ENCODE data around the gene PC.
"Not testable (repeated sequence)": the region's sequence is repeated elsewhere in the genome, so short reads cannot be mapped to it uniquely, and the experiment has no call there.

PC gene

DNA sequence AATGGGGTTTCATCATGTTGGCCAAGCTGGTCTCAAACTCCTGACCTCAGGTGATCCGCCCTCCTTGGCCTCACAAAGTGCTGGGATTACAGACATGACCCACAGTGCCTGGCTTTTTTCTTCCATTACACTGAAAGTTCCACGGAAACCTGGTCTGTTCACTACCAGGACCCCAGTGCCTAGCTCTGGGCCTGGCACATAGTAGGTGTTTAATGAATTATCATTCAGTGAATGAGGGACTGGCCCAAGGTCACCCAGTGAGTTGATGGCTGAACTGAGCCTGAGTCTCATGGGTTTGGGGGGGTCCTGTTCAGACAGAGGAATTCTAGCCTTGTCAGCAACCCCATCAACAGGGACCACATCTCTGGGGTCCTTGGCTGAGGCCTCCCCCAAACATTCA is 20.0 kb upstream of the PC start:
- no peak for DNase-seq

DNA sequence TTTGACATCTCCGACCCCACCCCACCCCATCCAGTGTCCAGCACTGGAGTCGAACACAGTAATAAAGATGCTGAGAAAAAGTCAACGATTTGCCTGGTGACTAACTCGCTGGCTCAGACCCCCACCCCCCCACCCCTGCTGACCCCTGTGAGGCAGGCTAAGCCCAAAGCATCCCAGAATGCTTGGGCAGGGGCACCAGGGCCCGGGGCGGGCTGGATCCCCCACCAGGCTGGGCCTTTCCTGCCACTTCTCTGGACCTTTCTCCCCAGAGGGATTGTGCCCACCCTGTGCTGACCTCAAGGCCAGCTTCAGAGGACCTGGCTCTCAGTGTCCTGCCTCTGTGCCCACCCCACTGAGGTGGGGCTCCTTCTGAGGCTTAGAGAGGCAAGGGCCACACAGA is 18.7 kb upstream of the PC start:
- no peak for DNase-seq

DNA sequence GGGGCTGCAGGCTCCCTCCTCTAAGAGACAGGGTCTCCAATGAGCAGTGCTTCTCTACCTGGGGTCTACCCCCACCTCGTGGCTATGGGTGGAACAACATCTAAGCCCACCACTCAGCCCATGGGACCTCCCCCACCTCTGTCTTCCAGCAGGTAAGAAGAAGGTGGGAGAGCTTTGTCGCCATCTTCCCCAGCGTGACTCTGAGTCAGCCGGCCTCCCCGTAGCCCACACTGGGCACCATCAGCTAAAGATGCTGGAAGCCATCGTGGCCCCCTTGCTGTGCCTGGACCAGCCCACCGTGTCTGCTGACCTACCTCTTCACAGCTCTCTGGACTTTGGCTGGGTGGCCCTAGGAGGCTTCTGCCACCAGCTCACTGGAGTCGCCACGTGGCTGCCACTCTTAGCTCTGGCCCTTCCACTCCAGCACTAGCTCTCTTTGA is 17.9 kb upstream of the PC start:
- DNase-seq: no peak

DNA sequence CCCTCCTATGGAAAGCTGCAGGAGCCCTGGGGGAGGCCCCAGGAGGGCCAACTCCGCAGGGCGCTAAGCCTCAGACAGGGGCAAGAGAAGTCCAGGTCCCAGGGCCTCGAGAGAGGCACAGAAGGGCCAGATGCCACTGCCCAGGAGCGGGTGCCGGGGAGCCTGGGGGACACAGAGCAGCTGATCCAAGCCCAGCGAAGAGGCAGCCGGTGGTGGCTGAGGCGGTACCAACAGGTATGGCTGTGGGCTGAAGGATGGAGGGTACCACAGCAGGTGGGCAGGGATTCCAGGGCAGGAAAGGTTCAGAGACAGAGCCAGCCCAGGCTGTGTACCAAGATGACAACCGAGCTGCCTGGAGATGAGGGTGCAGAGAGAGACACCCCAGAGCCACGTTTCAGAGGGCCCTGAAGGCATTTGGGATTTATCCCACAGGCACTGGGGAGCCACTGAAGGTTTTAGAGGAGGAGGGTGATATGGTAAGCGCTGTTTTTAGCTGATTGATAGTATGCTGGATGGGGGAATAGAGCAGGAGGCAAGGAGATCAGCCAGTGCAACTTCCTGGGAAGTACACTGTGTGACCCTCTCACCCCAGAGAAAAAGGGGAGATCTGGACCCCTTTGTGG is 17.3 kb upstream of the PC start:
- DNase-seq: no peak

DNA sequence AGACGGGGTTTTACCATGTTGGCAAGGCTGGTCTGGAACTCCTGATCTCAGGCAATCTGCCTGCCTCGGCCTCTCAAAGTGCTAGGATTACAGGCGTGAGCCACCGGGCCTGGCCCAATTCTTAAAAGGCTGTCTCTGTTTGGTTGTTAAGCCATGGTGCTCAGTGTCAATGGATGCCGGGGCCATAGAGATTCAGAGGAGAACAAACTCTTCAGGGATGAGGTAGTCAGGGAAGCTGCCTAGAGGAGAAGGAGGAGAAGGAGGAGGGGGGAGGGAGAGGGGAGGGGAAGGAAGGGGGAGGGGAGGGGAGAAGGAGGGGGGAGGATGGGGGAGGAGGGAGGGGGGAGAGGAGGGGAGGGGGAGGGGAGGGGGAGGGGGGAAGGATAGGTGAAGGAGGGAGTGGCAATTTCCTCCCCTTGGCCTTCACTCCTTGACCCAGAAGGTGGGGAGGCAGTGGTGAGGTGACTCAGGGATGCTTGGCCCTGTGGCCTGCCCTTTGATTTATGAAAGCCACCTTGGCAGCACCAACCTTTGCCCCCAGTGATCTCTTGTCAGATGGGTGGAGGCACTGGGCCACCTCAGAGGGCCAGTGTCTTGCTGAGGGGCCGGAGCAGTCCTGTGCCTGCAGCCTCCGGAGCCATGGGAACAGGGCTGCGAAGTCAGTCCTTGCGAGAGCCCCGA is 16.7 kb upstream of the PC start, which contains the start of gene C11orf86:
Gene C11orf86 (plus strand): TSS at position 581 of the 681 bp plus-strand sequence. CDS start 59 bp downstream, at position 640.
- no peak for DNase-seq

DNA sequence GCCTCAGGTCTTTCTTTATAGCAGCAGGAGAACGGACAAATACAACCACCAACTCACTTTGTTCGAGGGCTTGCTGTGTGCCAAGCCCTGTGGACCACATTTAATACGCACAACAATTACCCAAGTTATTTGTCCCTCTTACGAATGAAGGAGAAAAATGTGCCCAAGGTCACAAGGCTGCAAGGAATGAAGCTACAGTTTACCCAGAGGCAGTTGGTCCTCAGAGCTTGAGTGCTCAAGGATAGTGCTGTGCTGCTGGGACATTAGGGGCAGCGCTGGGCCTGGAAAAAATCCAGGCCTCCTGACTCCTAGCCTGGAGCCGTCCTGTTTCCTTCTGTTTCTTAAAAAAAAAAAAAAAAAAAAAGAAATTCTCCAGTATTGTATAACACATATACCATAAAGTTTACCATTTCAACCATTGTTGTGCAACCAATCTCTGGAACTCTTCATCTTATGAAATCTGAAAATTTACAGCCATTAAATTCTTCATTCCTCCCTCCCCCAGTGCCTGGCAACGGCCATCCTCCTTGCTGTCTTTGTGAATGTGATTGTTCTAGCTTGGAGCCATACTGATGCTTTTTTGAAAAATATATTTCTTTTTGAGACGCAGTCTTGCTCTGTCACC is 15.9 kb upstream of the PC start:
- no peak for DNase-seq

DNA sequence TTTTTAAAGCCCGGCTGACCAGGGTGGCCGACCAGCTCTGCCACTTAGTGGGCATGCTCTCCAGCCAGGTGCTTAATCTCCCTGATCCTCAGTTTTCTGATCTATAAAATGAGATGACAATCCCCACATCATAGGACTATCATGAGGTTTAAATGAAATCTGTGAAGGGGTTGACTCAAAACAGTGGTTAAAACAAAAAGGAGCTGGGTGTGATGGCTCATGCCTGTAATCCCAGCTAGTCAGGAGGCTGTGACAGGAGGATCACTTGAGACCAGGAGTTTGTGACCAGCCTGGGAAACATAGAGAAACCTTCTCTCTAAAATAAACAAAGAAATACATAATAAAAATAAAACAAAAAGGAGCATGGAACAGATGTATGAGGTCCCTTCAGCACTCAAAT is 13.3 kb upstream of the PC start:
- no peak for DNase-seq

DNA sequence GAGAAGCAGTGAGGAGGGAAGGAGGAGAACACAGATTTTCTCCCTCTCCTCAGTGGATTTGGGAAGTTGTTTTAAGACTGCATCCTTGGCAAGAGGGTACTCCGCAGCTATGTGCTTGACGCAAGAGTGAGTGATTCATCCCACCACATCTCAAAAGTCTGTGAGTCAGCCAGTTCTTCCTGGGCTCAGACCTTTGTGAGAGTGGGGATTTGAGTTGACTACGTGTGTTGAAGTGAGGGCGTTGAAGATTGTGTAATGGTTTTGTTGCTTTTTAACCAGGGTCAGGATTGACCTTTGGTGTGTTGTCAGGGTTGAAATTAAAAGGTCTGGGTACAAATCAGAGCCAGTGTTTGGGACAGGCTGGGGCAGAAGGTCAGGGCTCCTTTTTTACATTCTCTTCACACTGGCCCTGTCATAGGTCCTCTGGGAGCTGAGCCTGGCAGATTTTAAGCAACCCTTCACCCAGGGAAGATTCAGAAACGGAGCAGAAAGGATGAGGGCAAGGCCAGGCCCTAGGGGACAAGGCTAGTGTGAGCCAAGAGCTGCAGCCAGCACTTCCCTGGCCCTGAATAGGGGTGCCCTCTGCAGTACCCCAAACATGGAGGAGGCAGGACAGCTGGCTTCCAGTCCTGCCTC is 12.7 kb upstream of the PC start:
- peak; percentile 65 for DNase-seq

DNA sequence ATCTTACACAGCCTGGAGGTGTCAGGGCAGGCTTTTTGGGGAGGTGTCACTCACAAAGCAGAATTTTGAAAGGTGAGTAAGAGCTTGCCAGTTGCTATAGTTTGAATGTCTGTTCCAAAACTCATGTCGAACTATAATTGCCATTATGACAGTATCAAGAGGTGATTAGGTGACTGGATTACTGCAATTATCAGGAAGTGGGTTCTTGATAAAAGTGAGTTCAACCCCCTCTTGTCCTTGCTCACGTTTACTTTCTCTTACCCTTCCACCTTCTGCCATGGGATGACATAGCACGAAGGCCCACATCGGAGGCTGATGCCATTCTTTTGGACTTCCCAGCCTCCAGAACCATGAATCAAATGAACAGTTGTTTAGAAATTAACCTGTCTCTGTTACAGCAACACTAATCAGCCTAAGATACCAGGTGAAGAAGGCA is 12.2 kb upstream of the PC start:
- DNase-seq: no peak

DNA sequence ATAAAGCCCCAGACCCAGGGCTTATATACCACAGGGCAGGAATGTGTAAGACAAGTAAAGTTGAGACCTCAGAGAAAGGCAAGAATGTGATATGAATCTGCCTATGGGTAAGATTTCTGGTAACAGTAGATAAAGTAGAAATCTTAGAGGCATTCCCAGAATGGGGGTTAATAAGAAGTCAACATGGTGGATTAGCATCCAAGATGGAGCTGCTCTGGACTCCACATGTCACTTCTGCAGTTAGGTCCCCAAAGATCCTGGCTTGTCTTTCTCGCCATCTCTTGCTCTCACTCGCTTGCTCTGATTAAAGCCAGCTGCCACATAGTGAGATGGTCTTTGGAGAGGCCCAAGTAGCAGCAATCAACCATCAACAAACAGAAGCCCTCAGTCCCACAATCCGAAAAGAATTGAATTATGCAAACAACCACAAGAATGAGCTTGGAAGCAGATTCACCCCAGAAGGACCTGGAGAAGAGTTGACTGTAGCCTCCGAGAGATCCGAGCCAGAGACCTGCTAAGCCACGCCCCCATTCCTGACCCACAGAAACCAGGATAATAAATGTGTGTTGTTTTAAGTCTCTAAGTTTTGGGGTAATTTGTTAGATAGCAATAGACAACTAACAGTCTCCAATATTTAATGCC is 11.5 kb upstream of the PC start:
- DNase-seq: no peak

DNA sequence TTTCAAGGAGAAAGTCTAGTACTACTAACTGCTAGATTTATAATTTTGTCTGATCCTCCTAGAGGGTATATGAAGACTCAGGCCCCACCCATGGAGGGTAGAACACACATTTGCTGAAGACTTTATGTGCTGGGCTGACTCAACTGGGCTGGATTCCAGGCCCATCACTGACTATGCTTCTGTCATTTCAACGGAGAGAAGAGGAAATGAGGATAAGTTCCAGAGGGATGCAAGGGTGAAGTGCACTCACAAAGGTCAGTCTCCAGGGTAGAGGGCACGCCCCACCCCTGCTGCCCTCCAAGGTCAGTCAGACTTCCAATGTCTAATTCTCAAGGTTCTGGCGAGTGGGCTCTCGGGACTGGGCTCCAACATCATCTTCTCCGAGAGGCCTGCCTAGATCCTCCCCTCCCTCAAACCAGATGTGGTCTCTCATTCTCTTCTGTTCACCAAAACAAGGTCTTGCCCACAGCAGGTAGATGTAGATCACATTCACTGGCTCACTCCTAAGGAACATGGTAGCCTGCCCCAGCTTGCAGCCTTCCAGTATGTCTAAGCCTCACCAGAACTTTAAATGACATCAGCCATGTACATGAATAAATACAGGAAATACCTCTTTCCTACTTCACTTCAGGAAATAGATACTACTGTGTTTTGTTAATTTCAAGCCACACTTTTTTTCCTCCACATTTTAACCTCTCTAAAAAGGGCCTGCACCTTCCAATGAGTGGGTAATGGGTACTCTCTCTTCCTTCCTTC is 9.7 kb upstream of the PC start:
- DNase-seq: no peak

DNA sequence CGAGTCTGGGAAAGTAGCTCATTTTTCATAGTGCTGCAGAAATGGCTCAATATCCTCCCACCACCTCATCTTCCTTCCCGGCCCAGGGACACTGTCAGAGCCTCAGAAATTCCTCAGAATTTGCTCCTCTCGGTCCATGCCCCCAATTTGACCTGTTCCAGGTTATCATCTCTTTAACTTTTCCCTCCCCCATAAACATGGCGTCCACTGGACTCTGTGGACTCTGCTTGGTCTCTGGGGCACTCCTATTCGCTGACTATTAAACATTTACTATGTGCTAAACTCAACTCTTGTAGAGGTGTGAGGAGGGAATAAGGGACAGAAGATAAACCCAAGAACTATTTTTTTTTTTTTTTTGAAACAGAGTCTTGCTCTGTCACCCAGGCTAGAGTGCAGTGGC is 8.2 kb upstream of the PC start:
- DNase-seq: no peak

DNA sequence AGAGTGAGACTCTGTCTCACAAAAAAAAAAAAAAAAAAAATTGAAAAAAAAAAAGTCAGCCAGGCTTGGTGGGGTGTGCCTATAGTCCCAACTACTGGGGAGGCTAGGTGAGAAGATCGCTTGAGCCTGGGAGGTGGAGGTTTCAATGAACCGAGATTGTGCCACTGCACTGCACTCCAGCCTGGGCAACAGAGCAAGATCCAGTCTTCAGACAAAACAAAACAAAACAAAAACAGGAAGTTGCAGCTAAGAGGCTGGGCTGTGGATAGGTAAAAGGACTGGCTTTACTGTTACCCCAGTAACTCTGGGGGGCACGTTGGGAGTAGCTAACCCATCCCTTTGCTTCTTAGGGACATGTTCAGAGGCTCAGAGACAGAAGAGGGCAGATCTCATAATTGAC is 6.3 kb upstream of the PC start:
- no peak for DNase-seq

DNA sequence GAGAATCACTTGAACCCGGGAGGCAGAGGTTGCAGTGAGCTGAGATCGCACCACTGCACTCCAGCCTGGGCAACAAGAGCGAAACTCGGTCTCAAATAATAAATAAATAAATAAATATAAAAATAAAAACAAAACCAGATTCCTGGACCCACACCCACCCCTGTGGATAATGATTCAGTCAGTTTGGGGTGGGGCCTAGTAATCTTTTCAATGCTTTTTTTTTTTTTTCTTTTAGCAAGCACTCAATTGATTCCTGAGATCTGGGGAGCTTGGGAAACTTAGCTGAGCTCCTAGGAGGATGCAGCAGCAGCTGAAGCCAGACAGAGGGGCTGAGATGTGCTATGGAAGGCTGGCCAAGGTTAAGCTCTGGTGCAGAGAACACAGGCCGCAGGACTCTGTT is 4.6 kb upstream of the PC start:
- no peak for DNase-seq

DNA sequence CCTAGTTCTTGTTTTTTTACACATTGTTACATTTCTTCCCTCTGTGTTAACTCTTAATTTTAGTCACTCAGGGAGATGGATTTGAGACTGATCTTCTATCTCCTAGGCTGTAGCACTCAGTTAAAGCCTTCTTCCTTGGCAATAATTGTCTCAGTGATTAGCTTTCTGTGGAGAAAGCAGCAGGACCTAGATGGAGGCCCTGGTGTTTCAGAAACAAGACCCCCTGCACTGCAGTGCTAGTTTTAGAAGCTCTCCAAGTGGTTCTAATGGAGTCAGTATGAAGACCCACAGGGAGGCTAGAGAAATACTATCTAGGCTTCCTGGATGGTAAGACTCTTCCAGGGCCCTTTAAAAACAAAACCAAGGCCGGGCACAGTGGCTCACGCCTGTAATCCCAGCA is 4.1 kb upstream of the PC start:
- DNase-seq: no peak

DNA sequence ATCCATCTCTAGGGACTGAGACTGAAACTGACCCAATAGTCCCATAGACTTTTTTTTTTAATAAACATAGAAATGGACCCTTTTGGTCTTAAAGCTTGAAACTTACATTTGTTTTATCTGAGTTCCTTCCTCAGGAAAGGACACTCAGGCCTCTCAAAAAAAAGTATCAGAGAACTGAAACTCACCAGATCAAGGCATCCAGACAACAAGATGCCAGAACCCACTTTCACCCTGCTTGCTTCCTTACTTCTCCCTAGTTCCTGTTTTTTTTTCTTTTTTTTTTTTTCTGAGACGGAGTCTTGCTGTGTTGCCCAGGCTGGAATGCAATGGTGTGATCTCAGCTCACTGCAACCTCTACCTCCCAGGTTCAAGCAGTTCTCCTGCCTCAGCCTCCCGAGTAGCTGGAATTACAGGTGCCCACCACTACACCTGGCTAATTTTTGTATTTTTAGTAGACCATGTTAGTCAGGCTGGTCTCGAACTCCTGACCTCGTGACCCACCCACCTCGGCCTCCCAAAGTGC is 3.6 kb upstream of the PC start:
- not testable (repeated sequence) for DNase-seq

DNA sequence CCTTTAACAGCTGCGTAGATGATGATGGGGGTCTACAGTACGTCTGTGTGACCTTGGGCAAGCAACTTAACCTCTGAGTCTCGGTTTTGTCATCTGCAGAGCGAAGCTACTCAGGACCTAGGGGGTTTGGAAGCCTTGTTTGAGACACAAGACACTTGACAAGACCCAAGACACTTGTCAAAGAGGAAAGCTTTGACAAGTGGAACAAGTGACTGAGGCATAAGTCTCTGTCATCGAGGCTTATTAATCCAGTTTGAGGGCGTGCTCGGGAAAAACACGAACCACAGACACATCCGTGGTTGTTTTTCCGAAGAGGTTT is 732 bp upstream of the PC start:
- no peak for DNase-seq

DNA sequence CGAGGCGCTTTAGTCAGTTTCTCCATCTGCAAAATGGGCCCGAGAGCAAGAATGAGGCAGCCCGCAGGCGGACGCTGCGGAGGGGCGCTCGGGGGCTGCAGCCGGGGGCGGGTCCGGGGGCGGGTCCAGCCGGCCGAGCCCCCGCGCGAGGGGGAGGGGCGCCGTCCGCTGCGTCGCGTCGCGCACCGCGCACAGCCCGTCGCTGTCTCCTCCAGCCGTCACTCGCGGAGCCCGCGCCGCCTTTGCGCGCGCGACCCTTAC is 282 bp downstream of the PC start:
- no peak for DNase-seq

DNA sequence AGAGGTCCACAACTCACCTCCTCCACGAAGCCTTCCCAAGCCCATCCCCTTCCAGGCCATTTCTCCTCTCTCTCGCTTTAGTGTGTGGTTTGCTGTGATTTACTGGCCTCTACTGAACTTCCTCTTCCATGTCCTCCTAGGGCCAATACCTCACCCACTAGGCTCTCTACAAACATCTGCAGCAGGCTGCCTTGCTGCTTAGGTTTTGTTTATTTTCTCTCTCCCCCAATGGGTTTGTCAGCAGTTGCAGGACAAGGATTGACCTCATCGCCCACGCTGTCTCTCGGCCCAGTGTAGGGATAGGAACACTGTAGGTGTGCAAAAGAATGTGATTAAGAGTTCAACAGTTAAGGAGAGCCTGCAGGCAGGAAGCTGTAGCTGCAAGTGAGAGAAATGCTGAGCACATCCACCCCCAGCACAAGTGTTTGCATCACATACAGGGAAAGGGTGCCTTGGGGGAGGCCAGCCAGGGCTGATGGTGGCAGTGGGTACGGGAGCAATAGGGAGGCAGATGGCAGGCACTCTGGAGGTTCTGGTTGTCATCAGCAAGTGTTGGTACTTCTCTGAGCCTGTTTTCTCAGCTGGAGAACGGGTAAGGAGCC is 1.4 kb downstream of the PC start:
- no peak for DNase-seq

DNA sequence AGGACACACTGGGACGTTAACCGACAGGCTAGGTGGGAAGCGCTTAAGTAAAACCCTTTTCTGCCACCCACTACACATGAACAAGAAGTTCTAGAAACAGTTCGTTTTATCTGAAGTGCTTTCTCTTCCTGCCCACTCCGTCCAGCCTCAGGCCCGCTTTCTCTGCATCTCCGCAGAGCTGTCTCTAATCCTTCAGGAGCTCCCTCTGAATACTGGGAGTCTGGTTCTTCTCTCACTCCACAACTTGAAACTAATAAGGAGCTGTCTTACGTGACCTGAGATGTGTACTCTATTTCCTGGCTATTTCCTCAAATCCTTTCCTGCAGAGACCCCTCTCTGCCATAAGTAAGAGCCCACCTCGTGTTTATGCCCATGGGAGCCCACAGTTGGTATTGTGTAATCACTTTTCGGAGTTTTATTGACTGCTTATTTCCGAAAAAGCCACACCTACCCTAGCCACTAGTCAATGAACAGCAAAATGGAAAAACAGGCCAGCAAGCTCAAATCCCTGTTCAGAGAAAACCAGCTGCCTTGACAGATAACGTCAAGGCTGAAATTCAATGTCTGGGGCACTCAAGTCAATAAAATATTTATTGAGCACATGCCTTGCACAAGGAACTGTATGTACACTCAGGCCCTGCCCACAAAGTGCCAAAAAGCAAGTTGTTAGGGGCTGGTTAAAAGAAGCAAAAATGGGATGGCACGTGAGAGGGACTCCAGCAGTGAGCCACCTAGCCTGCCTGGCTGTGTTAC is 4.9 kb downstream of the PC start:
- DNase-seq: no peak

DNA sequence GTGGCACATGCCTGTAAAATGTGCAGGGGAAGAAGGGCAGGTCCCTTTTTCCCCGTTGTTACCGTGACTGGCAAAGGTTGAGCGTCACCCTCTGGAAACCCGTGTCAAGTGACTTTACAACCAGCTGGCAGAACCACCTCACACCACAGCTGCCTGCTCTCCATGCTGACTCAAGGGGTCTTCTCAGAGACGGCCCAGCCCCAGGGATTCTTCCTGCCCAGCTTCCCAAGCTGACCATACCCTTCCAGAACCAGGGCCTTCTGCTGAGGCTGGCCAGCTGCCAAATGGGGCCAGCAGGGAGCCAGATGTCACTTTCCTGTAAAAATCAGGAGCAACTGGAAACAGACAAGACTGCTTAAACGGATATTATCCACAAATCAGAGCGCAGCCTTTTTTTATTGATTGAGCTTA is 6.3 kb downstream of the PC start:
- DNase-seq: no peak

DNA sequence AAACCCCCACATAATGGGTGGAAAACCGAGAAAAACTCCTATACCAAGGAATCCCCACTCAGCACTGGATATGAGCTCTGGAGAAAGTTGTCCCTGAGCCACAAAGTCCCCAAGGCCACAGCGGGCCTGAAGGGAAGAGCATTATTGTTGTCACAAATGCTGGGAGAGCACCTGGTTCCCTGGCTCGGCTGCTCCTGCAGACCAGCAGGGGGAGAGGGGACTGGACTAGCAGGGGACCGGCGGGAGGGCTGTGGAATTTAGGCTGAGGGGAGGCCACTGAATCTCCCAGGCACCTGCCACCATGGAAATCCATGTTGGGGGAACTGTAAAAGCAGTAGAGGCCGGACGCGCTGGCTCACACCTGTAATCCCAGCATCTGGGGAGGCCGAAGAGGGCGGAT is 7.0 kb downstream of the PC start:
- no peak for DNase-seq
